SK-N-SH (cell line): ENCODE data around the gene RABL2A.
"Not testable (repeated sequence)": the region's sequence is repeated elsewhere in the genome, so short reads cannot be mapped to it uniquely, and the experiment has no call there.

Source experiments
- ELF1 ChIP-seq: IDR thresholded peaks from 2 replicates; pipeline ENCODE4 v1.4.0; 2012
- EP300 ChIP-seq, 2 experiments: IDR thresholded peaks; 2 replicates each; pipeline versions ENCODE4 v1.4.0 to v1.6.1; 2012; ENCODE audit warnings: borderline replicate concordance in 1 of 2, low read depth in 1 of 2, low read length in 1 of 2
- EZH2phosphoT487 ChIP-seq: fragments of 200-600 bp; sonication (generic); IDR thresholded peaks from 2 replicates; pipeline ENCODE4 v1.6.1; 2017; ENCODE audit warnings: low read depth, mixed run types, mild to moderate bottlenecking, antibody characterized with exemption, moderate library complexity, borderline replicate concordance
- GATA2 ChIP-seq: sonication (generic); formaldehyde crosslinking; IDR thresholded peaks from 2 replicates; pipeline ENCODE4 v1.5.0; 2020; ENCODE audit warnings: mild to moderate bottlenecking, missing genetic modification reagents
- MXI1 ChIP-seq: IDR thresholded peaks from 2 replicates; pipeline ENCODE4 v1.6.1; 2012; ENCODE audit warnings: mild to moderate bottlenecking, low read depth, low read length, improper control_type of control experiment
- NFIC ChIP-seq: IDR thresholded peaks from 2 replicates; pipeline ENCODE4 v1.4.0; 2012; ENCODE audit warnings: borderline replicate concordance
- POLR2AphosphoS5 ChIP-seq: IDR thresholded peaks from 2 replicates; pipeline ENCODE4 v1.6.1; 2012; ENCODE audit warnings: low read depth, low read length
- RCOR1 ChIP-seq: fragments of 150-350 bp; IDR thresholded peaks from 2 replicates; pipeline ENCODE4 v1.6.1; 2017; ENCODE audit warnings: antibody characterized with exemption, low read length
- RXRA ChIP-seq: IDR thresholded peaks from 2 replicates; pipeline ENCODE4 v1.4.0; 2012; ENCODE audit warnings: low read depth, mild to moderate bottlenecking, borderline replicate concordance
- YY1 ChIP-seq: IDR thresholded peaks from 2 replicates; pipeline ENCODE4 v1.4.0; 2012; ENCODE audit warnings: low read depth, mild to moderate bottlenecking
- TF ChIP-seq, protein P1 (sequence below): IDR thresholded peaks from 2 replicates; pipeline ENCODE4 v1.4.0; 2012; ENCODE audit warnings: low read depth, borderline replicate concordance
- TF ChIP-seq, protein P2 (sequence below): fragments of 200-600 bp; sonication (generic); IDR thresholded peaks from 2 replicates; pipeline ENCODE4 v1.6.1; 2017; ENCODE audit warnings: antibody characterized with exemption, mild to moderate bottlenecking, moderate library complexity
- TF ChIP-seq, protein P3 (sequence below): IDR thresholded peaks from 2 replicates; pipeline ENCODE4 v1.4.0; 2012; ENCODE audit warnings: low read depth, borderline replicate concordance

DNA sequence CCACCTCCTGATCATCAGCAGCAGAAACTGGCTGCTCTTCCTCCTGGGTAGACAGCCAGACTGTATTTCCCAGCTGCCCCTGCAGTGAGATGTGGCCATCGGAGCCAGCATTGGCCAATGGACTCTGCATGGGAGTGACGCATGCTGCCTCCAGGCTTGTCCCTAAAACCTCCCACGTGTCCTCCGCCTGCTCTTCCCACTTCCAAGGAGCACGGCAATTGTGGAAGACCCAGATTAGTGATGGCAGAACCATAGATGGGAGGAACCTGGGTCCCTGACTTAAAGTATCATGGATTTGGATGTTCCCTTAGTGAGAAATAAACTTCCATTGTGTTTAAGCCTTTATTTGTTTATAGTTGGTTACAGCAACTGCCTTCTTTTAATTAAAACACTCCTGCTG, 48.6 kb upstream of the RABL2A start:
- TF ChIP-seq, protein P1, sequence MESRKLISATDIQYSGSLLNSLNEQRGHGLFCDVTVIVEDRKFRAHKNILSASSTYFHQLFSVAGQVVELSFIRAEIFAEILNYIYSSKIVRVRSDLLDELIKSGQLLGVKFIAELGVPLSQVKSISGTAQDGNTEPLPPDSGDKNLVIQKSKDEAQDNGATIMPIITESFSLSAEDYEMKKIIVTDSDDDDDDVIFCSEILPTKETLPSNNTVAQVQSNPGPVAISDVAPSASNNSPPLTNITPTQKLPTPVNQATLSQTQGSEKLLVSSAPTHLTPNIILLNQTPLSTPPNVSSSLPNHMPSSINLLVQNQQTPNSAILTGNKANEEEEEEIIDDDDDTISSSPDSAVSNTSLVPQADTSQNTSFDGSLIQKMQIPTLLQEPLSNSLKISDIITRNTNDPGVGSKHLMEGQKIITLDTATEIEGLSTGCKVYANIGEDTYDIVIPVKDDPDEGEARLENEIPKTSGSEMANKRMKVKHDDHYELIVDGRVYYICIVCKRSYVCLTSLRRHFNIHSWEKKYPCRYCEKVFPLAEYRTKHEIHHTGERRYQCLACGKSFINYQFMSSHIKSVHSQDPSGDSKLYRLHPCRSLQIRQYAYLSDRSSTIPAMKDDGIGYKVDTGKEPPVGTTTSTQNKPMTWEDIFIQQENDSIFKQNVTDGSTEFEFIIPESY: not testable (repeated sequence)
- TF ChIP-seq, protein P2, sequence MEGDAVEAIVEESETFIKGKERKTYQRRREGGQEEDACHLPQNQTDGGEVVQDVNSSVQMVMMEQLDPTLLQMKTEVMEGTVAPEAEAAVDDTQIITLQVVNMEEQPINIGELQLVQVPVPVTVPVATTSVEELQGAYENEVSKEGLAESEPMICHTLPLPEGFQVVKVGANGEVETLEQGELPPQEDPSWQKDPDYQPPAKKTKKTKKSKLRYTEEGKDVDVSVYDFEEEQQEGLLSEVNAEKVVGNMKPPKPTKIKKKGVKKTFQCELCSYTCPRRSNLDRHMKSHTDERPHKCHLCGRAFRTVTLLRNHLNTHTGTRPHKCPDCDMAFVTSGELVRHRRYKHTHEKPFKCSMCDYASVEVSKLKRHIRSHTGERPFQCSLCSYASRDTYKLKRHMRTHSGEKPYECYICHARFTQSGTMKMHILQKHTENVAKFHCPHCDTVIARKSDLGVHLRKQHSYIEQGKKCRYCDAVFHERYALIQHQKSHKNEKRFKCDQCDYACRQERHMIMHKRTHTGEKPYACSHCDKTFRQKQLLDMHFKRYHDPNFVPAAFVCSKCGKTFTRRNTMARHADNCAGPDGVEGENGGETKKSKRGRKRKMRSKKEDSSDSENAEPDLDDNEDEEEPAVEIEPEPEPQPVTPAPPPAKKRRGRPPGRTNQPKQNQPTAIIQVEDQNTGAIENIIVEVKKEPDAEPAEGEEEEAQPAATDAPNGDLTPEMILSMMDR: not testable (repeated sequence)
- not testable (repeated sequence) for TF ChIP-seq NFIC; EP300 (IDR thresholded peaks at IDR 0.05; ENCODE audit: borderline replicate concordance in 1 of 2, low read depth in 1 of 2, low read length in 1 of 2); POLR2AphosphoS5; YY1; GATA2 (CRISPR knock-in tag); MXI1; EZH2phosphoT487; RXRA; RCOR1; ELF1
- TF ChIP-seq, protein P3, sequence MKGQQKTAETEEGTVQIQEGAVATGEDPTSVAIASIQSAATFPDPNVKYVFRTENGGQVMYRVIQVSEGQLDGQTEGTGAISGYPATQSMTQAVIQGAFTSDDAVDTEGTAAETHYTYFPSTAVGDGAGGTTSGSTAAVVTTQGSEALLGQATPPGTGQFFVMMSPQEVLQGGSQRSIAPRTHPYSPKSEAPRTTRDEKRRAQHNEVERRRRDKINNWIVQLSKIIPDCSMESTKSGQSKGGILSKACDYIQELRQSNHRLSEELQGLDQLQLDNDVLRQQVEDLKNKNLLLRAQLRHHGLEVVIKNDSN: not testable (repeated sequence)
